Memory B cell (primary cell): ENCODE results near the gene F3.

Experiments used
- ATAC-seq: fragments of 150-1000 bp; cut with Tn5 transposase; 2 replicates; pipeline ENCODE4 v1.10.0; 2021; ENCODE audit warnings: low read depth, mild to moderate bottlenecking, moderate library complexity
- DNase-seq, 2 donors: peaks; one replicate each; pipeline ENCODE4 v3.0.0; 2022; ENCODE audit warnings: low spot score in 2 of 2
- H3K27ac Mint-ChIP-seq: one replicate; pipeline ENCODE4 v1.8.0; 2022; ENCODE audit warnings: mild to moderate bottlenecking, moderate library complexity, mixed read lengths
- H3K27me3 Mint-ChIP-seq: one replicate; pipeline ENCODE4 v1.8.0; 2022; ENCODE audit warnings: mixed read lengths
- H3K36me3 Mint-ChIP-seq: one replicate; pipeline ENCODE4 v1.8.0; 2022; ENCODE audit warnings: mild to moderate bottlenecking, mixed read lengths
- H3K4me1 Mint-ChIP-seq: one replicate; pipeline ENCODE4 v1.8.0; 2022; ENCODE audit warnings: mixed read lengths
- H3K4me3 Mint-ChIP-seq: one replicate; pipeline ENCODE4 v1.8.0; 2022; ENCODE audit warnings: mild to moderate bottlenecking, moderate library complexity, mixed read lengths
- H3K9me3 Mint-ChIP-seq: one replicate; pipeline ENCODE4 v1.8.0; 2022; ENCODE audit warnings: mixed read lengths

Gene F3

GRCh38 chr1:94565901-94566300, 24.3 kb upstream of the F3 start:
- ATAC-seq (no peak), DNase-seq (no peak)
- no peak overlapping the region for H3K4me3 Mint-ChIP-seq

DNA sequence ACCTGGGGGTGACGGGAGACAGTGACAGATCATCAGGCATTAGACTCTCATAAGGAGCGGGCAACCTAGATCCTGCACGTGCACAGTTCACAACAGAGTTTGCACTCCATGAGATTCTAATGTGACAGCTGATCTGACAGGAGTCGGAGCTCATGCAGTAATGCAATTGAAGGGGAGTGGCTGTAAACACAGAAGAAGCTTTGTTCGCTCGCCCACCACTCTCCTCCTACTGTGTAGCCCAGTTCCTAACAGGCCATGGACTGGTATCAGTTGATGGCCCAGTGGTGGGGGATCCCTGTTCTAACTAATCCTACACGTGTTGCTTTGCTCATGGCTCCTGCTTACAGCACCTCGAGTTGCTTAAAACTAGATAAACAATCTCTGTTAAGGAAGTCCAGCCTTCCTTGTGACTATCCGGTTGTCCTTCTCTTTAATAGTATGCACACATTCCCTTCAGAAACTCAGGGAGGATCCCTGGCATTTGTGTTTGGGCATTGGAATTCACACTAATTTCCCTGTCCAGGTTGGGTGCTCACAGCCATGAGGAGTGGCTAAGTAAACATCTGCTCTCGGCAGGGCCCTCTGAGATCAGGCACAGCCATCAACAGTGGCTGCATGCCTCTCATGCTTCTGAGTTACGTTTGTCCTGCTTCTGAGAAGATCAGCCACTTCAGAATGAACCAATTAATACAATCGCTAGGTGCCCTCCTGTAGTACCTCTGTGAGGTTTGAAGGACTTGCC, 21.1 kb upstream of the F3 start:
- H3K36me3 Mint-ChIP-seq = peaks cover 2% of the 10 kb centered on the region
- peaks cover 10% of the 10 kb centered on the region for H3K27me3 Mint-ChIP-seq
- ATAC-seq (no peak), DNase-seq (no peak)
- H3K27ac Mint-ChIP-seq = no peak overlapping the region
- peaks cover 2% of the 10 kb centered on the region for H3K9me3 Mint-ChIP-seq
- H3K4me3 Mint-ChIP-seq = no peak overlapping the region
- H3K4me1 Mint-ChIP-seq = no peaks in the 10 kb centered on the region

More at GRCh38 chr1:94565901-94566300, 24.3 kb upstream of the F3 start:
- H3K36me3 Mint-ChIP-seq = peaks cover 2% of the 10 kb centered on the region
- peaks cover 5% of the 10 kb centered on the region for H3K9me3 Mint-ChIP-seq
- H3K27me3 Mint-ChIP-seq = peaks cover 10% of the 10 kb centered on the region
- no peaks in the 10 kb centered on the region for H3K4me1 Mint-ChIP-seq
- no peak overlapping the region for H3K27ac Mint-ChIP-seq

DNA sequence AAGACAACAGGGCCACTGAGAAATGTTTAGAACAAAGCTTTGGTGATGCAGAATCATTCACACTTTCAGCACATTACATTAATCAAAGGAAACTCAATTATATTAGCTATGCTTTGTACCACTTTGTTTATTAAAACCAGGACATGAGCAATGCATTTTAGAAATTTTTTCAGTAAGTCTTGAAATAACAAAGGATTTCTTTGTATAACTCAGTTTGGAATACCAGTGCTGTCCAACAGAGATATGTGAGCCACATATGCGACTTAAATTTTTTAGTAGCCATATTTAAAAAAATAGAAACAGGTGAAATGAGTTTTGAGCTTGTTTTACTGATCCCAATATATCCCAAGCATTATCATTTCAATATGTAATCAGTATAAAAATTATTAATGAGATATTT, 18.8 kb upstream of the F3 start:
- Mint-ChIP-seq H3K4me1 (no peaks in the 10 kb centered on the region), H3K36me3 (no peaks in the 10 kb centered on the region), H3K9me3 (no peaks in the 10 kb centered on the region), H3K27me3 (peaks cover 10% of the 10 kb centered on the region), H3K4me3 (no peak overlapping the region), H3K27ac (no peak overlapping the region)
- DNase-seq (no peak), ATAC-seq (no peak)

GRCh38 chr1:94559921-94560320, 18.4 kb upstream of the F3 start:
- ATAC-seq = no peak

DNA sequence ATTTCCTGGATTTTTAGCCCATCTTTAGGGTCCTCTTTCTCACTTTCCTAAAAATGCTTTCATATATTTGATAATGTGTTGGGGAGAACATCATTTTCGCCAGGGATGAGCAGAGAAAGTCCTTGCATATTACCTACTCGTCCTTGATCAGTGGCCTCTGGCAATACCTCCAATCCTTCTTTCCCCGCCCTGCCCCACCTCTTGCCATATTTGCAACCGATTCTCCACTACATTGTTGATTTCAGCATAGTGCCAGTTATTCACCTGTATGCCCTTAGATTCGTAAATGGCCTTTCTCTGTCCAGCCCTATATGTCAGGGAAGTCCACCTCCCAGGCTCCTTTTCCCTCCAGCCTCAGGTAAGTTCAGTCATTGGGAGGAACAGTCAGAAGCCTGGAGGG, 13.5 kb upstream of the F3 start:
- ATAC-seq = no peak
- no peak overlapping the region for H3K4me3 Mint-ChIP-seq
- no peaks in the 10 kb centered on the region for H3K4me1 Mint-ChIP-seq
- no peaks in the 10 kb centered on the region for H3K9me3 Mint-ChIP-seq
- H3K36me3 Mint-ChIP-seq = no peaks in the 10 kb centered on the region
- DNase-seq = no peak
- no peak overlapping the region for H3K27ac Mint-ChIP-seq
- H3K27me3 Mint-ChIP-seq = peaks cover 7% of the 10 kb centered on the region

More at GRCh38 chr1:94559921-94560320, 18.4 kb upstream of the F3 start:
- Mint-ChIP-seq H3K27ac (no peak overlapping the region), H3K36me3 (no peaks in the 10 kb centered on the region), H3K4me3 (no peak overlapping the region), H3K4me1 (no peaks in the 10 kb centered on the region), H3K27me3 (peaks cover 12% of the 10 kb centered on the region), H3K9me3 (no peaks in the 10 kb centered on the region)
- DNase-seq = no peak

DNA sequence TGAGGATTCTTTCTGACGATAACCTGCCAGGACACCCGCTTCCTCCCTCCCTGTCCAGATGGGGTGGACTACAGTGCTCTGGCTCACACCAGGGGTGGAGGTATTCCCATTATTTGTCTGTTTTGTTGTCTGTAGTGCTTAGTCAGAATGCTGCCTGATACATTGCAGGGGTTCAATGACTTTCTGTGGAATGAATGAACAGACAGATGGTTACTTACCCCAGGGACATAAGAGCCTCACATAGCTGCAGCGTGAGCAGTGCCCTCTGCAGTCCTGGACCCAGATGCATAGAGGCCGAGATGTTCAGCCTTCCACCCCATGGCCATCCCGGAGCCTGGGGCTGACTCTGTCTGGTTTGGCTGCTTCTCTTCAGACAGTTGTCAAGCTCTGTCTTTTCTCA, 13.0 kb upstream of the F3 start:
- Mint-ChIP-seq H3K27me3 (peaks cover 7% of the 10 kb centered on the region), H3K4me1 (no peaks in the 10 kb centered on the region), H3K4me3 (no peak overlapping the region), H3K27ac (no peak overlapping the region), H3K36me3 (no peaks in the 10 kb centered on the region), H3K9me3 (no peaks in the 10 kb centered on the region)
- DNase-seq (no peak), ATAC-seq (no peak)

DNA sequence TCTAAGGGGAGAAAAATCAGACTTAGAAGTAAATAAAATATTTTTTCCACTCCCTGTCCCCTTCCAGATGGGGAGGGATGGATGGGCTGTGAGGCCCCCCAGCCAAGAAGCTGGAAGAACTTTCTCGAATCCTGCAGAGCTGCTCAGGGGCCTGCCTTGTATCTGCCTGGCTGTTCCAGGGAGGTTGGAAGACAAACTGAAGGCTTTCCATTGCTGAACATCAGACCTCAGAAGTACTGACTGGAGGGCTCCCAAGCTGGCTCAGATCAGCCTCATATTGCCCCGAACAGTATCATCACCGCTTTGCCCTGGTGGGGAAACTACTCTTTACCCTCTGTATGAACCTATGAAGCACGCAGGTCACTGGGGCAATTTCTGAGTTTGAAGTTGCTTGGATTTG, 12.4 kb upstream of the F3 start:
- Mint-ChIP-seq H3K4me1 (no peaks in the 10 kb centered on the region), H3K4me3 (no peak overlapping the region), H3K36me3 (no peaks in the 10 kb centered on the region), H3K9me3 (no peaks in the 10 kb centered on the region), H3K27me3 (peaks cover 7% of the 10 kb centered on the region), H3K27ac (no peak overlapping the region)
- DNase-seq (no peak), ATAC-seq (no peak)

- H3K36me3 Mint-ChIP-seq = no peaks in the 10 kb centered on the region
- H3K27me3 Mint-ChIP-seq = peaks cover 7% of the 10 kb centered on the region
- H3K4me1 Mint-ChIP-seq = no peaks in the 10 kb centered on the region
- H3K4me3 Mint-ChIP-seq = no peak overlapping the region
- no peak for DNase-seq
- no peak overlapping the region for H3K27ac Mint-ChIP-seq
- no peaks in the 10 kb centered on the region for H3K9me3 Mint-ChIP-seq
- ATAC-seq = no peak
Observed at GRCh38 chr1:94553323-94553730, 11.8 kb upstream of the F3 start.

GRCh38 chr1:94552071-94552586, 10.6 kb upstream of the F3 start:
- DNase-seq (no peak), ATAC-seq (no peak)
- H3K4me1 Mint-ChIP-seq = no peaks in the 10 kb centered on the region
- no peak overlapping the region for H3K27ac Mint-ChIP-seq
- no peaks in the 10 kb centered on the region for H3K36me3 Mint-ChIP-seq
- H3K27me3 Mint-ChIP-seq = peaks cover 8% of the 10 kb centered on the region
- no peaks in the 10 kb centered on the region for H3K9me3 Mint-ChIP-seq
- H3K4me3 Mint-ChIP-seq = no peak overlapping the region

- no peaks in the 10 kb centered on the region for H3K4me1 Mint-ChIP-seq
- H3K27ac Mint-ChIP-seq = no peak overlapping the region
- no peaks in the 10 kb centered on the region for H3K9me3 Mint-ChIP-seq
- no peak overlapping the region for H3K4me3 Mint-ChIP-seq
- DNase-seq = no peak
- peaks cover 8% of the 10 kb centered on the region for H3K27me3 Mint-ChIP-seq
- no peaks in the 10 kb centered on the region for H3K36me3 Mint-ChIP-seq
- ATAC-seq = no peak
Observed at GRCh38 chr1:94551449-94551848, 9.9 kb upstream of the F3 start.

- ATAC-seq = no peak
- H3K27ac Mint-ChIP-seq = no peak overlapping the region
- peaks cover 8% of the 10 kb centered on the region for H3K27me3 Mint-ChIP-seq
- no peak for DNase-seq
- H3K4me3 Mint-ChIP-seq = no peak overlapping the region
- no peaks in the 10 kb centered on the region for H3K4me1 Mint-ChIP-seq
- no peaks in the 10 kb centered on the region for H3K36me3 Mint-ChIP-seq
- H3K9me3 Mint-ChIP-seq = no peaks in the 10 kb centered on the region
Observed at GRCh38 chr1:94550800-94551241, 9.3 kb upstream of the F3 start.

DNA sequence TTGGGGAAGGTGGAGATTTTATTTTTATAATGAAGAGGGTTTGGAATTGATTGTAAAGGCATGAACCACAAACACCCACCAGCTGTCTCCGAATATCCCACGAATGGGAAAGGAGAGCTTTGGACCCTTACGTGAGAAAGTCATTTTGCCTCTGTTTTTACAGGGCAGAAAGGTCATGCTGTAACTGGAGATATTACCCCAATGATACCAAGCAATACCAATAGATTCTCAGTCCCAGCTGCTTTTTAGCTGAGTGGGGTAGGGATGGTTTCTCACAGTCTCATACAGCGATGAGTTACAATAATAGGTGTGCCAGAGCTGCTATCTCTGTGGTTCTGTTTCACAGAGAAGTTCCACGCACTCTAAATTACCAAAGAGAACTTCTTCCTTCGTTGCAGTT, 8.8 kb upstream of the F3 start:
- H3K36me3 Mint-ChIP-seq = no peaks in the 10 kb centered on the region
- peaks cover 8% of the 10 kb centered on the region for H3K27me3 Mint-ChIP-seq
- no peaks in the 10 kb centered on the region for H3K4me1 Mint-ChIP-seq
- no peak overlapping the region for H3K4me3 Mint-ChIP-seq
- H3K9me3 Mint-ChIP-seq = no peaks in the 10 kb centered on the region
- DNase-seq = no peak
- no peak overlapping the region for H3K27ac Mint-ChIP-seq
- ATAC-seq = no peak

DNA sequence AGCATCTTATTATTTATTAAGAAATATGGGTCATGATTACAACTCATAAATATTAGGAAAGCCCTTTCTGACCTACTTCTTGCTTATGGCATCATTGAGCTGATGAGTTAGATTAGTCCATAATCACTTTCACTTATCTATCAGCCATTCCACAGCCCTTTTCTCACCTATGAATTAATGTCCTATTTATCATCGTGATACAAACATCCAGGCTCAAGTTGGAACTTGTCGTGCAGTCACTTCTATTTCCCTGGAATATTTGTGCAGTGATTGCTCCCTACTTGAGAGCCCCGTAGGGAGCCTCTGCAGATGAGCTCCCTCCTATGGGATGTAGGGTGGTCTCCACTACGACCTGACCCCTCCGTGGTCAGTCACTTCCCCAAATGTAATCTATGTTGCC, 8.1 kb upstream of the F3 start:
- Mint-ChIP-seq H3K36me3 (no peaks in the 10 kb centered on the region), H3K4me1 (no peaks in the 10 kb centered on the region), H3K4me3 (no peak overlapping the region), H3K27ac (no peak overlapping the region), H3K9me3 (no peaks in the 10 kb centered on the region), H3K27me3 (peaks cover 5% of the 10 kb centered on the region)
- ATAC-seq = no peak
- DNase-seq = no peak

DNA sequence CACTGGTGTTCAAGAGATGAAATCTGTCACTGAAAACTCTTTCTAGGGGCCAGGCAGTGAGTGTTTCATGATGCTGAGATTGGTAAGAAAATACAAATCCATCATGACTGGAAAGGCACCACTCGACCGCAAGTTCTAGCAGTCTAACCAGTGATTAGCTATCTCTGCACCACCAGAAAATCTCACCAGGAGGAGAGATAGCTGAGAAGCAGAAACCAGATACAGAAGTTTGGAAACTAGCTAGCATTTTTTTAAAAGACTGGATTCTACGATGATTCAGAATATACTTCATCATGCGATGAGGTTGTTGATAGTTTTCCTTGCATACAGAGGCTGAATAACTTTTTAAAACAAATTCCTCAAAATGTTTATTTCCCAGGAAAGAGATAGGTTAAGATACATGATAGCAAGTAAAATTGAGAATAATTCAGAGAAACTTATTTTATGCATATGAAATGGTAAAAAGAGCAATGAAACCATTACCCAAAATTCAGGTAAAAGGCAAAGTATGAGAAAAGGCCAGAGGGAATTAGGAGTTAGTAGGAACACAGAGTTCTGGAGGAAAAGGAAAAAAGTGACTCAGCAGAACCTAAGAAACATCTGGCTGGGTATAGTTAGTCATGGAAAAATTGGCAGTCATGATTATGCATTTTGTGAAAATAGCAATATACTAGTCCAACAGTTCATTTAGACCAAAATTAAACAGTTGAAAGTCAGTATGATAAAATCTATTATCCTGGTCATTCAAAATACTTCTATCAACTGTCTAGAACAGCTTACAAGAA, 3.3 kb upstream of the F3 start:
- Mint-ChIP-seq H3K36me3 (no peaks in the 10 kb centered on the region), H3K27ac (no peak overlapping the region), H3K4me1 (peaks cover 8% of the 10 kb centered on the region), H3K9me3 (no peaks in the 10 kb centered on the region), H3K27me3 (peaks cover 18% of the 10 kb centered on the region), H3K4me3 (no peak overlapping the region)
- ATAC-seq = no peak
- DNase-seq = no peak
